GM23338 (cell line): ENCODE measurements around the gene GALNT9. TPM values are rescaled to one million over a fixed set of nuclear protein-coding genes. Genes with fewer than 3 reads are reported as not detected.

Source experiments
- ATAC-seq: fragments of 200-7000 bp; cut with Tn5 transposase; 3 replicates; pipeline ENCODE4 v1.9.1; 2020
- DNase-seq: peaks from one replicate; pipeline ENCODE4 v3.0.0-alpha.2; 2015; ENCODE audit warnings: low spot score
- H2AFZ ChIP-seq: fragments of 200-600 bp; sonication (generic); 2 replicates; pipeline ENCODE4 v1.8.0; 2016; ENCODE audit warnings: antibody characterized with exemption, mild to moderate bottlenecking, moderate library complexity
- H3F3A ChIP-seq: fragments of 200-600 bp; sonication (generic); replicated peaks from 2 replicates; pipeline ENCODE4 v1.8.0; 2017; ENCODE audit warnings: antibody characterized with exemption, mixed run types, low read depth
- H3K27ac ChIP-seq: fragments of 200-600 bp; sonication (generic); 2 replicates; pipeline ENCODE4 v1.6.1; 2016; ENCODE audit warnings: low read depth
- H3K27me3 ChIP-seq: fragments of 200-600 bp; sonication (generic); 2 replicates; pipeline ENCODE4 v1.8.0; 2016; ENCODE audit warnings: mild to moderate bottlenecking, mixed run types, moderate library complexity; ENCODE audit not compliant: insufficient read depth
- H3K36me3 ChIP-seq: fragments of 200-600 bp; sonication (generic); 2 replicates; pipeline ENCODE4 v1.8.0; 2016; ENCODE audit warnings: mild to moderate bottlenecking; ENCODE audit not compliant: insufficient read depth
- H3K4me1 ChIP-seq: fragments of 200-600 bp; sonication (generic); 2 replicates; pipeline ENCODE4 v1.8.0; 2016; ENCODE audit warnings: mild to moderate bottlenecking, moderate library complexity; ENCODE audit not compliant: insufficient read depth
- H3K4me2 ChIP-seq: fragments of 200-600 bp; sonication (generic); 2 replicates; pipeline ENCODE4 v1.7.1; 2017; ENCODE audit warnings: mixed run types
- H3K4me3 ChIP-seq: fragments of 200-600 bp; sonication (generic); 2 replicates; pipeline ENCODE4 v1.6.1; 2016; ENCODE audit warnings: mixed run types
- H3K79me2 ChIP-seq: fragments of 200-600 bp; sonication (generic); replicated peaks from 2 replicates; pipeline ENCODE4 v1.8.0; 2017; ENCODE audit warnings: mild to moderate bottlenecking; ENCODE audit not compliant: insufficient read depth
- H3K9me2 ChIP-seq: fragments of 200-600 bp; sonication (generic); 2 replicates; pipeline ENCODE4 v1.8.0; 2017; ENCODE audit not compliant: insufficient read depth
- H4K20me1 ChIP-seq: fragments of 200-600 bp; sonication (generic); replicated peaks from 2 replicates; pipeline ENCODE4 v1.8.0; 2017; ENCODE audit warnings: mild to moderate bottlenecking; ENCODE audit not compliant: insufficient read depth
- H3K27ac Mint-ChIP-seq: 2 replicates; pipeline ENCODE4 v1.8.0; 2020; ENCODE audit warnings: inconsistent platforms, mild to moderate bottlenecking, moderate library complexity, mixed read lengths
- H3K27me3 Mint-ChIP-seq: 3 replicates; pipeline ENCODE4 v1.8.0; 2022; ENCODE audit warnings: low read depth, mild to moderate bottlenecking, moderate library complexity, mixed read lengths, inconsistent platforms; ENCODE audit not compliant: insufficient read depth, poor library complexity
- H3K36me3 Mint-ChIP-seq: 3 replicates; pipeline ENCODE4 v1.8.0; 2021; ENCODE audit warnings: low read depth, mild to moderate bottlenecking, inconsistent platforms, moderate library complexity, mixed read lengths
- H3K4me1 Mint-ChIP-seq: 3 replicates; pipeline ENCODE4 v1.8.0; 2020; ENCODE audit warnings: mild to moderate bottlenecking, inconsistent platforms, mixed read lengths
- H3K4me3 Mint-ChIP-seq: 3 replicates; pipeline ENCODE4 v1.8.0; 2021; ENCODE audit warnings: moderate library complexity, mild to moderate bottlenecking, inconsistent platforms, mixed read lengths
- H3K9me3 Mint-ChIP-seq: 3 replicates; pipeline ENCODE4 v1.8.0; 2020; ENCODE audit warnings: moderate library complexity, mild to moderate bottlenecking, inconsistent platforms, mixed read lengths
- CREB1 ChIP-seq: fragments of 250-450 bp; sonication (Bioruptor Pico); IDR thresholded peaks from 2 replicates; pipeline ENCODE4 v1.5.0; 2020; ENCODE audit warnings: low read depth, mild to moderate bottlenecking, moderate library complexity
- ETS1 ChIP-seq: IDR thresholded peaks from 2 replicates; pipeline ENCODE4 v1.6.1; 2016; ENCODE audit warnings: antibody characterized with exemption
- EZH2 ChIP-seq: fragments of 200-600 bp; sonication (generic); IDR thresholded peaks from one replicate; pipeline ENCODE4 v1.8.0; 2017; ENCODE audit warnings: antibody characterized with exemption, mild to moderate bottlenecking, low read depth; ENCODE audit not compliant: unreplicated experiment
- JUNB ChIP-seq: IDR thresholded peaks from one replicate; pipeline ENCODE4 v1.6.1; 2016; ENCODE audit warnings: antibody characterized with exemption; ENCODE audit not compliant: unreplicated experiment
- NANOG ChIP-seq: IDR thresholded peaks from 2 replicates; pipeline ENCODE4 v1.6.1; 2016; ENCODE audit warnings: antibody characterized with exemption, borderline replicate concordance
- POLR2AphosphoS5 ChIP-seq: IDR thresholded peaks from 2 replicates; pipeline ENCODE4 v1.6.1; 2016; ENCODE audit warnings: antibody characterized with exemption, low read depth
- REST ChIP-seq: IDR thresholded peaks from one replicate; pipeline ENCODE4 v1.6.1; 2018; ENCODE audit warnings: antibody characterized with exemption; ENCODE audit not compliant: unreplicated experiment
- STAT1 ChIP-seq: IDR thresholded peaks from one replicate; pipeline ENCODE4 v1.6.1; 2016; ENCODE audit warnings: antibody characterized with exemption; ENCODE audit not compliant: unreplicated experiment
- ZNF114 ChIP-seq: fragments of 250-450 bp; sonication (Bioruptor Pico); IDR thresholded peaks from 2 replicates; pipeline ENCODE4 v1.5.0; 2020; ENCODE audit warnings: mild to moderate bottlenecking, moderate library complexity
- ZNF331 ChIP-seq: fragments of 250-450 bp; sonication (Bioruptor Pico); IDR thresholded peaks from 2 replicates; pipeline ENCODE4 v1.5.0; 2020; ENCODE audit warnings: low read depth, mild to moderate bottlenecking, moderate library complexity
- polyA plus RNA-seq: library from polyadenylated mRNA; unstranded; fragments of >200 nt; fragmentation: Nextera tagmentation; extraction: Ambion mirVana; gene quantifications from 2 replicates; pipeline ENCODE4 v1.2.1, GENCODE V29; 2016
- total RNA-seq: library from RNA; depleted of rRNA; stranded (reverse); fragments of >200 nt; shearing (Covaris generic); gene quantifications from 2 replicates; pipeline ENCODE4 v1.2.3, GENCODE V29; 2014
- TF ChIP-seq, protein P1 (sequence below), 2 experiments: fragments of 200-600 bp in 1 of 2; sonication (generic) in 1 of 2; conservative IDR thresholded peaks; 2 replicates each; pipeline versions ENCODE4 v1.5.1 to v1.6.1; 2016 to 2017; ENCODE audit warnings: antibody characterized with exemption in 2 of 2, low read depth in 2 of 2, mild to moderate bottlenecking in 2 of 2, moderate library complexity in 1 of 2

GALNT9 gene
- total and polyA plus RNA-seq, 2 experiments from 2014 or later = 0.81 to 2.5 TPM

GRCh38 chr12:132222808-132223173, 106.6 kb downstream of the GALNT9 start:
- TF ChIP-seq ETS1 = no peak
- TF ChIP-seq REST = no peak
- TF ChIP-seq ZNF114 = no peak
- TF ChIP-seq CREB1 = no peak
- no peak for TF ChIP-seq STAT1
- Histone ChIP-seq H3F3A (0 out of 2 replicates have a peak, but pooled peaks cover 3% of the 10 kb centered on the region), H3K4me1 (no peaks in the 10 kb centered on the region), H4K20me1 (no peaks in the 10 kb centered on the region), H3K79me2 (no peaks in the 10 kb centered on the region), H3K27ac (no peak overlapping the region), H3K36me3 (no peaks in the 10 kb centered on the region), H3K4me3 (no peak overlapping the region), H3K4me2 (no peak overlapping the region), H3K27me3 (no peaks in the 10 kb centered on the region), H2AFZ (no peak overlapping the region), H3K9me2 (no peaks in the 10 kb centered on the region)
- Mint-ChIP-seq H3K9me3 (peaks cover 12% of the 10 kb centered on the region), H3K27me3 (peaks cover 10% of the 10 kb centered on the region), H3K4me3 (no peak overlapping the region), H3K36me3 (peaks cover 3% of the 10 kb centered on the region; the same call in 2 of the 3 replicates), H3K27ac (no peak overlapping the region), H3K4me1 (no peaks in the 10 kb centered on the region)
- DNase-seq = no peak
- no peak for ATAC-seq

GRCh38 chr12:132222096-132222807, 107.1 kb downstream of the GALNT9 start:
- 0 out of 2 replicates have a peak, but pooled peaks cover 3% of the 10 kb centered on the region for H3F3A ChIP-seq
- no peak overlapping the region for H3K4me2 ChIP-seq
- H3K36me3 Mint-ChIP-seq = peaks cover 3% of the 10 kb centered on the region; the same call in 2 of the 3 replicates
- no peaks in the 10 kb centered on the region for H3K36me3 ChIP-seq
- peaks cover 10% of the 10 kb centered on the region for H3K27me3 Mint-ChIP-seq
- no peaks in the 10 kb centered on the region for H3K4me1 ChIP-seq
- H3K9me2 ChIP-seq = no peaks in the 10 kb centered on the region
- no peaks in the 10 kb centered on the region for H3K79me2 ChIP-seq
- H4K20me1 ChIP-seq = no peaks in the 10 kb centered on the region
- ATAC-seq = no peak; the same call in 2 of the 3 replicates
- H3K27me3 ChIP-seq = no peaks in the 10 kb centered on the region
- H3K4me3 ChIP-seq = no peak overlapping the region
- peak; percentile 35 for DNase-seq
- H2AFZ ChIP-seq = no peak overlapping the region
- no peaks in the 10 kb centered on the region for H3K4me1 Mint-ChIP-seq
- no peak overlapping the region for H3K4me3 Mint-ChIP-seq
- no peak overlapping the region for H3K27ac ChIP-seq
- H3K27ac Mint-ChIP-seq = no peak overlapping the region
- H3K9me3 Mint-ChIP-seq = peaks cover 12% of the 10 kb centered on the region
- TF ChIP-seq CREB1 (no peak), ZNF331 (CRISPR knock-in tag) (no peak), JUNB (no peak), REST (no peak), STAT1 (no peak), POLR2AphosphoS5 (no peak), ETS1 (no peak), NANOG (no peak), EZH2 (no peak)
- TF ChIP-seq, protein P1, sequence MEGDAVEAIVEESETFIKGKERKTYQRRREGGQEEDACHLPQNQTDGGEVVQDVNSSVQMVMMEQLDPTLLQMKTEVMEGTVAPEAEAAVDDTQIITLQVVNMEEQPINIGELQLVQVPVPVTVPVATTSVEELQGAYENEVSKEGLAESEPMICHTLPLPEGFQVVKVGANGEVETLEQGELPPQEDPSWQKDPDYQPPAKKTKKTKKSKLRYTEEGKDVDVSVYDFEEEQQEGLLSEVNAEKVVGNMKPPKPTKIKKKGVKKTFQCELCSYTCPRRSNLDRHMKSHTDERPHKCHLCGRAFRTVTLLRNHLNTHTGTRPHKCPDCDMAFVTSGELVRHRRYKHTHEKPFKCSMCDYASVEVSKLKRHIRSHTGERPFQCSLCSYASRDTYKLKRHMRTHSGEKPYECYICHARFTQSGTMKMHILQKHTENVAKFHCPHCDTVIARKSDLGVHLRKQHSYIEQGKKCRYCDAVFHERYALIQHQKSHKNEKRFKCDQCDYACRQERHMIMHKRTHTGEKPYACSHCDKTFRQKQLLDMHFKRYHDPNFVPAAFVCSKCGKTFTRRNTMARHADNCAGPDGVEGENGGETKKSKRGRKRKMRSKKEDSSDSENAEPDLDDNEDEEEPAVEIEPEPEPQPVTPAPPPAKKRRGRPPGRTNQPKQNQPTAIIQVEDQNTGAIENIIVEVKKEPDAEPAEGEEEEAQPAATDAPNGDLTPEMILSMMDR (conservative IDR thresholded peaks at IDR 0.05; ENCODE audit: low read depth in 2 of 2) = no peak
